H1 (cell line): ENCODE results near the gene CLMP. TPM values are rescaled to one million over a fixed set of nuclear protein-coding genes. Genes with fewer than 3 reads are reported as not detected.

ENCODE experiments used
- CTCF ChIA-PET: fragments of 300-600 bp; sonication (Branson Sonifier 250); formaldehyde crosslinking; loops from one replicate; lab custom pipeline; 2021; ENCODE audit not compliant: partially characterized antibody; lab: Charles Lee
- POLR2A ChIA-PET: fragments of 300-600 bp; sonication (Branson Sonifier 250); formaldehyde crosslinking; loops from one replicate; lab custom pipeline; 2021; ENCODE audit warnings: inconsistent platforms; ENCODE audit not compliant: partially characterized antibody; lab: Charles Lee
- DNase-seq, 2 experiments: peaks; one replicate each; pipeline versions ENCODE4 v3.0.0 to v3.0.0-alpha.2; 2010 to 2022; ENCODE audit warnings: low spot score in 2 of 2, low read depth in 1 of 2, mixed read lengths in 1 of 2
- FAIRE-seq: peaks from 2 replicates; lab custom pipeline; 2011; peaks lifted over from hg19 to GRCh38; lab: Jason Lieb, UNC
- H2AFZ ChIP-seq: 2 replicates; pipeline ENCODE4 v1.8.1; 2012; ENCODE audit warnings: low read length, inconsistent platforms
- H2AK5ac ChIP-seq: 2 replicates; pipeline ENCODE4 v1.6.1; 2013; ENCODE audit warnings: low read depth, low read length
- H2BK120ac ChIP-seq: replicated peaks from 2 replicates; pipeline ENCODE3; 2013; ENCODE audit warnings: low read depth, low read length, inconsistent platforms
- H2BK12ac ChIP-seq: 2 replicates; pipeline ENCODE4 v1.6.1; 2013; ENCODE audit warnings: low read depth, low read length
- H2BK15ac ChIP-seq: 2 replicates; pipeline ENCODE4 v1.6.1; 2013; ENCODE audit warnings: low read length
- H2BK20ac ChIP-seq: 2 replicates; pipeline ENCODE4 v1.6.1; 2013; ENCODE audit warnings: low read length
- H2BK5ac ChIP-seq: 2 replicates; pipeline ENCODE4 v1.6.1; 2013; ENCODE audit warnings: low read depth, low read length
- H3K14ac ChIP-seq: 2 replicates; pipeline ENCODE4 v1.6.1; 2013; ENCODE audit warnings: inconsistent platforms; ENCODE audit not compliant: insufficient read length
- H3K18ac ChIP-seq: 2 replicates; pipeline ENCODE4 v1.6.1; 2013; ENCODE audit warnings: low read length; ENCODE audit errors: extremely low read depth
- H3K23ac ChIP-seq: 2 replicates; pipeline ENCODE4 v1.6.1; 2013; ENCODE audit warnings: inconsistent platforms; ENCODE audit not compliant: insufficient read length
- H3K23me2 ChIP-seq: 2 replicates; pipeline ENCODE4 v1.6.1; 2013; ENCODE audit warnings: low read depth, low read length
- H3K27ac ChIP-seq: 2 replicates; pipeline ENCODE4 v1.6.1; 2011; ENCODE audit warnings: low read depth, low read length, inconsistent platforms
- H3K27me3 ChIP-seq, 4 experiments: replicated peaks in 1 of 4; 1 replicate in 1 of 4; 2 replicates in 3 of 4; pipeline versions ENCODE4 v1.6.1 to v1.8.1; 2011 to 2013; ENCODE audit warnings: low read length in 3 of 4, mild to moderate bottlenecking in 3 of 4, inconsistent platforms in 2 of 4, mixed read lengths in 2 of 4, moderate library complexity in 1 of 4; ENCODE audit not compliant: control insufficient read depth in 3 of 4, insufficient read depth in 3 of 4; ENCODE audit errors: extremely low read depth in 1 of 4
- H3K36me3 ChIP-seq, 4 experiments: 2 replicates each; pipeline versions ENCODE4 v1.6.1 to v1.8.1; 2011 to 2013; ENCODE audit warnings: mild to moderate bottlenecking in 4 of 4, low read length in 3 of 4, moderate library complexity in 2 of 4, control low read depth in 1 of 4, inconsistent platforms in 1 of 4; ENCODE audit not compliant: insufficient read depth in 4 of 4, control insufficient read depth in 2 of 4
- H3K4ac ChIP-seq: replicated peaks from 2 replicates; pipeline ENCODE3; 2013; ENCODE audit warnings: low read length, low read depth, mixed read lengths, inconsistent platforms; ENCODE audit not compliant: insufficient read length
- H3K4me1 ChIP-seq, 4 experiments: replicated peaks in 1 of 4; 1 replicate in 1 of 4; 2 replicates in 3 of 4; pipeline versions ENCODE4 v1.6.1 to v1.8.1; 2011 to 2013; ENCODE audit warnings: low read length in 3 of 4, inconsistent platforms in 2 of 4, mixed read lengths in 1 of 4; ENCODE audit not compliant: insufficient read depth in 4 of 4, control insufficient read depth in 3 of 4
- H3K4me2 ChIP-seq, 2 experiments: 2 replicates each; pipeline versions ENCODE4 v1.6.1 to v1.8.1; 2011 to 2013; ENCODE audit warnings: low read depth in 2 of 2, low read length in 2 of 2, control low read depth in 1 of 2, inconsistent platforms in 1 of 2, mild to moderate bottlenecking in 1 of 2; ENCODE audit not compliant: insufficient read depth in 1 of 2
- H3K4me3 ChIP-seq, 4 experiments: fragments of 200-600, 300-600 bp in 1 of 4; sonication (generic), shearing (Covaris generic), sonication (Bioruptor Twin) in 1 of 4; 2 replicates each; pipeline versions ENCODE4 v1.5.1 to v1.8.1; 2011 to 2016; ENCODE audit warnings: low read length in 4 of 4, low read depth in 3 of 4, control low read depth in 2 of 4, inconsistent platforms in 2 of 4, mild to moderate bottlenecking in 2 of 4, mixed read lengths in 1 of 4, moderate library complexity in 1 of 4; ENCODE audit not compliant: insufficient read depth in 2 of 4; ENCODE audit errors: extremely low read depth in 1 of 4
- H3K56ac ChIP-seq: replicated peaks from 2 replicates; pipeline ENCODE3; 2013; ENCODE audit warnings: low read depth, mild to moderate bottlenecking, mixed read lengths, low read length, inconsistent platforms; ENCODE audit not compliant: insufficient read length
- H3K79me1 ChIP-seq: 2 replicates; pipeline ENCODE4 v1.6.1; 2013; ENCODE audit warnings: low read depth, low read length, control low read depth
- H3K79me2 ChIP-seq, 2 experiments: 2 replicates each; pipeline versions ENCODE4 v1.6.1 to v1.8.1; 2012 to 2013; ENCODE audit warnings: low read length in 2 of 2, mild to moderate bottlenecking in 2 of 2, inconsistent platforms in 1 of 2; ENCODE audit not compliant: insufficient read depth in 2 of 2, control insufficient read depth in 1 of 2
- H3K9ac ChIP-seq, 4 experiments: replicated peaks in 1 of 4; 1 replicate in 1 of 4; 2 replicates in 3 of 4; pipeline versions ENCODE4 v1.6.1 to v1.8.1; 2011 to 2013; ENCODE audit warnings: low read depth in 3 of 4, low read length in 3 of 4, control low read depth in 2 of 4, mild to moderate bottlenecking in 2 of 4, moderate library complexity in 2 of 4, inconsistent platforms in 1 of 4; ENCODE audit errors: extremely low read depth in 1 of 4
- H3K9me3 ChIP-seq, 2 experiments: 2 replicates each; pipeline versions ENCODE4 v1.6.1 to v1.8.1; 2012 to 2013; ENCODE audit warnings: mild to moderate bottlenecking in 2 of 2, moderate library complexity in 2 of 2, control low read depth in 1 of 2, inconsistent platforms in 1 of 2, low read depth in 1 of 2, low read length in 1 of 2, mixed read lengths in 1 of 2; ENCODE audit not compliant: insufficient read depth in 2 of 2
- H4K20me1 ChIP-seq, 2 experiments: replicated peaks in 1 of 2; 2 replicates each; pipeline versions ENCODE3 to v1.8.1; 2011 to 2013; ENCODE audit warnings: inconsistent platforms in 2 of 2, low read length in 2 of 2, mild to moderate bottlenecking in 1 of 2; ENCODE audit not compliant: insufficient read depth in 2 of 2, control insufficient read depth in 1 of 2
- H4K5ac ChIP-seq: 2 replicates; pipeline ENCODE4 v1.6.1; 2013; ENCODE audit warnings: low read length, low read depth, mixed read lengths, inconsistent platforms; ENCODE audit not compliant: insufficient read length
- H4K8ac ChIP-seq: 2 replicates; pipeline ENCODE4 v1.8.0; 2013; ENCODE audit warnings: mild to moderate bottlenecking, moderate library complexity, low read length, inconsistent platforms; ENCODE audit not compliant: insufficient read depth; ENCODE audit errors: extremely low read depth
- H4K91ac ChIP-seq: replicated peaks from 2 replicates; pipeline ENCODE3; 2013; ENCODE audit warnings: low read length, mixed read lengths, inconsistent platforms; ENCODE audit not compliant: insufficient read length
- ASH2L ChIP-seq: fragments of 200-600, 300-600 bp; sonication (generic); IDR thresholded peaks from one replicate; pipeline ENCODE4 v1.7.1; 2017; ENCODE audit warnings: low read length
- CREB1 ChIP-seq: IDR thresholded peaks from 2 replicates; pipeline ENCODE4 v1.6.1; 2012; ENCODE audit warnings: inconsistent platforms
- EZH2 ChIP-seq: fragments of 200-600 bp; sonication (generic); IDR thresholded peaks from 2 replicates; pipeline ENCODE4 v1.7.1; 2012; ENCODE audit warnings: low read depth, mild to moderate bottlenecking, moderate library complexity, low read length, inconsistent platforms; ENCODE audit not compliant: severe bottlenecking
- NANOG ChIP-seq: IDR thresholded peaks from 2 replicates; pipeline ENCODE4 v1.6.1; 2011; ENCODE audit warnings: low read length, low read depth, mild to moderate bottlenecking, inconsistent platforms; ENCODE audit not compliant: insufficient read depth, poor library complexity, severe bottlenecking
- POLR2A ChIP-seq, 2 experiments: IDR thresholded peaks; 1 replicate in 1 of 2; 2 replicates in 1 of 2; pipeline ENCODE4 v1.6.1; 2011; ENCODE audit warnings: low read depth in 2 of 2, low read length in 2 of 2, mild to moderate bottlenecking in 2 of 2; ENCODE audit errors: control extremely low read depth in 1 of 2
- SIN3A ChIP-seq, 2 experiments: IDR thresholded peaks in 1 of 2; conservative IDR thresholded peaks in 1 of 2; 2 replicates each; pipeline ENCODE4 v1.6.1; 2011 to 2012; ENCODE audit warnings: low read length in 2 of 2, improper control_type of control experiment in 1 of 2, low read depth in 1 of 2, mild to moderate bottlenecking in 1 of 2
- WGBS, 2 experiments: shearing (Covaris generic) in 1 of 2; methylation state at CpG; one replicate each; pipeline versions ENCODE4 v1.1.6 to v1.1.7; 2013 to 2015; ENCODE audit warnings: low lambda C conversion rate in 2 of 2, mixed read lengths in 2 of 2, inconsistent platforms in 1 of 2, low coverage in 1 of 2, missing lambda C conversion rate in 1 of 2; ENCODE audit not compliant: insufficient replicate concordance in 2 of 2, insufficient coverage in 1 of 2, insufficient read length in 1 of 2; ENCODE audit errors: extremely low coverage in 1 of 2, missing lambda C conversion rate in 1 of 2; 5-methylcytosine and 5-hydroxymethylcytosine counted together
- polyA plus RNA-seq, 7 experiments: library from polyadenylated mRNA; depleted of rRNA in 3 of 7; stranded (reverse) in 5 of 7; unstranded in 2 of 7; fragments of >200 nt in 5 of 7; fragments of 200-250 nt in 2 of 7; gene quantifications; 1 replicate in 5 of 7; 2 replicates in 1 of 7; 4 replicates in 1 of 7; pipeline versions ENCODE4 v1.2.1 to v1.2.3, GENCODE V29; 2011 to 2013; ENCODE audit warnings: missing spikeins in 2 of 7, mixed read lengths in 2 of 7
- total RNA-seq: library from RNA; stranded (reverse); fragmentation: NEBNext Ultra II Directional; extraction: Animal tissue kit (Norgen Biotek cat#: 25700); gene quantifications from 2 replicates; pipeline ENCODE4 v1.2.1, GENCODE V29; 2021
- TF ChIP-seq, protein P1 (sequence below): IDR thresholded peaks from 2 replicates; pipeline ENCODE4 v1.6.1; 2012; ENCODE audit warnings: inconsistent platforms

Gene CLMP
- total and polyA plus RNA-seq, 2 of the 8 experiments (the other 6 are each of a cell fraction or from before 2014, with no cell fraction given): 9.9 to 24.1 TPM

DNA sequence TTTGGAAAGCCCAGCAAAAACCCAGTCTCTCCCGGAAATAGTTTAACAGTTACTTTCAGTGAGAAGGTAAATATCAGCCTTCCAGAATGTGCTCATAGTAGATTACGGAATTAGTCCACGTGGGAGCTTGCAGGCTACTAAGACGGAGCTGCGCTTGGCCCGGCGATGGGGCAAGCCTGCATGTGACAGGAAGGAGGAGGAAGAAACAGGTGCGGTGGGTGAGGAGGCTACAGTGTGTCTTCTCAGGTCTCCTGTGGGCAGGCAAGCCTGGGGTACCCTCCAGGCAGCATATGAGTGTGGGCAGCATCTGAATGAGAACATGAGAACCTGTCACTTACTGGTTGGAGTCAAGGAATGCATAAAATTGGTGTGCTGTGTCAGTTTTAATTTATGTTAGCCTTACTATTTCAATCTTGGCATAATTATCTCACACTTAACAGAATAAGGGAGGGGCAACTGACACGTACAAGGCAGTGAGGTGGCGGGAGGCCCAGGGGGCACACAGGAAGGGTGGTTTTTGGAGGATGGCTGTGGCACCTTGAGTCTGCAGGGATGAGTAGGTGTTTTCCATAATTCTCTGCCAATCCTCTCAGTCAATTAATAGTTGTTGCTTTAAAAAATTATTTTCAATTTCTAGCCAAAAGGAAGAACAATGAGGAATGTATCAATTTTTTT lies 35.7 kb downstream of the CLMP start:
- FAIRE-seq (no peak), DNase-seq (no peak)
- Histone ChIP-seq H3K79me2 (no peaks in the 10 kb centered on the region), H3K18ac (no peak overlapping the region), H3K23me2 (no peaks in the 10 kb centered on the region), H2BK12ac (no peak overlapping the region), H3K4me3 (no peak overlapping the region), H2AK5ac (no peak overlapping the region), H4K20me1 (no peaks in the 10 kb centered on the region), H3K4me1 (0 out of 7 replicates have a peak, but pooled peaks cover 0 to 2% (median 0%) of the 10 kb centered on the region in 4 experiments), H2BK5ac (no peak overlapping the region), H4K5ac (no peak overlapping the region), H3K36me3 (no peaks in the 10 kb centered on the region), H2BK120ac (no peak overlapping the region), H3K4me2 (no peak overlapping the region), H3K23ac (no peak overlapping the region), H3K9me3 (no peaks in the 10 kb centered on the region), H3K27me3 (no peaks in the 10 kb centered on the region), H3K4ac (no peak overlapping the region), H2BK15ac (no peak overlapping the region), H3K9ac (no peak overlapping the region), H3K56ac (no peak overlapping the region), H4K91ac (no peak overlapping the region), H4K8ac (no peak overlapping the region), H3K79me1 (no peaks in the 10 kb centered on the region; the same call in 1 of the 2 replicates), H3K14ac (no peak overlapping the region), H2AFZ (no peak overlapping the region), H2BK20ac (no peak overlapping the region), H3K27ac (no peak overlapping the region)
- ChIA-PET CTCF (interaction anchor here (0.9 to 1.6 kb wide), 2 partner anchors 47 to 48 kb away, joined by 3 read pairs; no protein-coding TSS in a partner anchor), POLR2A (no interaction called here)
- 88% methylated on average over 10 of the region's 10 CpGs; no CpG with 5 or more reads in 1 of the 2 experiments for WGBS, 2 experiments
- TF ChIP-seq CREB1: no peak
- TF ChIP-seq POLR2A (IDR thresholded peaks at IDR 0.05; ENCODE audit: control extremely low read depth in 1 of 2, low read depth in 2 of 2, low read length in 2 of 2): no peak
- no peak for TF ChIP-seq ASH2L
- TF ChIP-seq NANOG: no peak
- no peak for TF ChIP-seq EZH2
- no peak for TF ChIP-seq SIN3A (conservative IDR thresholded peaks at IDR 0.05 in 1 of 2, IDR thresholded peaks at IDR 0.05 in 1 of 2; ENCODE audit: low read depth in 1 of 2, low read length in 2 of 2)
- TF ChIP-seq, protein P1, sequence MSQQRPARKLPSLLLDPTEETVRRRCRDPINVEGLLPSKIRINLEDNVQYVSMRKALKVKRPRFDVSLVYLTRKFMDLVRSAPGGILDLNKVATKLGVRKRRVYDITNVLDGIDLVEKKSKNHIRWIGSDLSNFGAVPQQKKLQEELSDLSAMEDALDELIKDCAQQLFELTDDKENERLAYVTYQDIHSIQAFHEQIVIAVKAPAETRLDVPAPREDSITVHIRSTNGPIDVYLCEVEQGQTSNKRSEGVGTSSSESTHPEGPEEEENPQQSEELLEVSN: no peak
